GM12875 (cell line): ENCODE data around the gene MTFR1L.

Source experiments
- H3K4me3 ChIP-seq: one replicate; pipeline ENCODE4 v1.5.1; 2011; ENCODE audit warnings: low read depth, low read length, control low read depth
- CTCF ChIP-seq: IDR thresholded peaks from 2 replicates; pipeline ENCODE4 v1.5.1; 2011; ENCODE audit warnings: low read depth, mild to moderate bottlenecking, control low read depth, inconsistent platforms, low read length, moderate library complexity, borderline replicate concordance; ENCODE audit not compliant: insufficient read depth

Gene MTFR1L

GRCh38 chr1:25813734-25814471 is 5.9 kb upstream of the MTFR1L start:
- peak; percentile 41; the same call in 1 of the 2 replicates for TF ChIP-seq CTCF
- H3K4me3 ChIP-seq, result no peak overlapping the region

GRCh38 chr1:25814549-25815087 is 5.1 kb upstream of the MTFR1L start:
- no peak overlapping the region for H3K4me3 ChIP-seq
- TF ChIP-seq CTCF, result no peak

DNA sequence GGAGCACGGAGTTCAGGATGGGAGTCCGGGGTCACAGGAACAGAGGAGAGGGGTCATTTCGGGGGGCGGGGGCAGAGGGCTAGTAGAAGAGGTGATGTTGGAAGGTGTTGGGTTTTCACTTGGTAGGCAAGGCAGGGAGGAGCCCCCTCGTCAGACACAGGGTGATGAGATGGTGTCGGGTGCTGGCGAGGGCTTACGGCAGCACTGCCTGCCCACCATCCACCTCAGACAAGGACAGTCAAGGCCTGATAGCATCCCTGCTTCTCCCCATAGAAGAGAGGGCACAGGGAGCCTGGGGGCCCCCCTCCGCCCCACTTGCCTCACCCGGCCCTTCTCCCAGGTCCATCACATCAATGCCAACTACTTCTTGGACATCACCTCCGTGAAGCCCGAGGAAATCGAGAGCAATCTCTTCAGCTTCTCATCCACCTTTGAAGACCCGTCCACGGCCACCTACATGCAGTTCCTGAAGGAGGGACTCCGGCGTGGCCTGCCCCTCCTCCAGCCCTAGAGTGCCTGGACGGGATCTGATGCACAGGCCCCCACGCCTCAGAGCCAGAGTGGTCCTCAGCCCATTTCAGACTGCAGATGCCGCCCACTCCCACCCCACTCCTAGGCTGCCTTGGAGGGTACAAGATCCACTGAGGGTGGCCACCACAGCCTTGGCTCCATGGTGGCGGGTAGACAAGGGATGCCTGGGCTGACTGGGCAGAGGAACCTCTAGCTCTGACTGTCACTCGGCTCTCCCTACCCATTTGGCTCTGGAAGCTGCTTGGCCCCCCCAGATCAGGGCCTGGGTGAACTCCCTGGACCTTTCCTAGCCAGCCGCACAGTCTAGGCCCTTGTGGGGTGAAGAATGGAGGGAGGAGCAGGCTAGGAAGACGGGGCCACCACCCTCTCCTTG is 4.3 kb upstream of the MTFR1L start:
- TF ChIP-seq CTCF, result no peak
- no peak overlapping the region for H3K4me3 ChIP-seq

DNA sequence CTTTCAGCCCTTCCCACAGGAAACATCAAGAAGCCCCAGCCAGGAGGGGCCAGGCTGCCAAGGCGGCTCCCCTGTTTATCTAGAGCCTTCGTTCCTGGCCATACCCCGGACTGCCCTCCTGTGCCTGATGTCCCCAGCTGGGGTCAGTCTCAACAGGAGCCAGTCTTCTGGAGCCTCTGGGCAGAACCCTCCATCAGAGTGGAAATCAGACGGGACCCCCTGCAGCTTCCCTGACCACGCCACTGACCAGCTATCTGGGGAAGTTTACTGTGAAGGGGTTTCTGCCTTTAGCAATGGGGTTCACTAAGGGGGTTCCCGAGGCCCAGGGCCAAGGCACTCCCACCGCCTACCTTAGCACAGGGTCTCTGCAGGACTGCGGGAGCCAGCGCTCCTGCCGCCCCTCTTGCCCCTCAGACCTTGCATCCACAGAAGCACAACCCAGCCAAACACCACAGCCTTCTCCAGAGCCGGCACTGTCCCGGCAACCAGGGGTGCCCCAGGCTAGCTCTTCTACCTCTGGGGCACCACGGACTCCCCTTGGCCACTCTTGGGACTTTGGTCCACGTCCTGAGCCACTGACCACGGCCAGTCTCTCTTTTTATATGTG is 3.5 kb upstream of the MTFR1L start:
- no peak for TF ChIP-seq CTCF
- no peak overlapping the region for H3K4me3 ChIP-seq

- H3K4me3 ChIP-seq, result no peak overlapping the region
- TF ChIP-seq CTCF, result no peak
Measured at GRCh38 chr1:25817840-25818501, 1.8 kb upstream of the MTFR1L start.

- H3K4me3 ChIP-seq, result no peak overlapping the region
- TF ChIP-seq CTCF, result no peak
Measured at GRCh38 chr1:25818569-25818968, 1.2 kb upstream of the MTFR1L start.
